Measurements from ENCODE around the gene PADI1. TPM values are rescaled to one million over a fixed set of nuclear protein-coding genes. Genes with fewer than 3 reads are reported as not detected.

Gene PADI1
- total and polyA plus RNA-seq, 2 donors (not counting 1 experiment from before 2014, with no cell fraction given), result not detected

DNA sequence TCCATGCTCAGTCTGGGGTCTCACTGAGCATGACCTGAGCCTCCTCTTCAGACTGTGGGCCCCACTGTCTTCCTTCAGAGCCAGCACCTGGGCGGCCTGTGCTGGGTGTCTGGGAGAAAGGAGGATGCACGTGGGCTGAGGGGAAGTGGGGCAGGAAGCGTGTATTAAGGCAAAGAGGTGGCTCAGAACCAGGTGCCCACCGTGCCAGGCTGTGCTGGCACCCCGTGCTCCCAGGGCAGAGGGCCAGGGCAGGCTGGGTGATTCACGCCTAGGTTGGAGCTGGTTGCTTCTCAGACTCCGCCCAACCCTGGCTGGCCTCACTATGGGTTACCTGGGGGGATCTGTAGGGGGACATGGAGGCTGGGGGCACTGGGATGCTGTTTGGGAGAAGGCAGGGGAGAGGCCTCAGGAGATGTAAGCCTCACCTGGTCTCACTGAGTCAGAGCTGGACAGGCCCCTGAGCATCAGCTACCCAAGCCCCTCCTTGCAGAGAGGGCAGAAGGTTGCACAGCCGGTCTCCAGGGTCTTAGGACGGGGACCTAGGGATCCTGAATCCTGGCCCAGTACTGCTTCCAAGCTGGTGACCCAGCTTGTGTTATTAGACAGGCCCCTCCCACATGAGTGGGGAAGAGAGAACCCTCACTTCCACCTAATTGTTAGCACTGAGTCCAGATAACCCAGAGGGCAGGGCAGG lies 18.6 kb upstream of the PADI1 start:
- Histone ChIP-seq H3K4me2 (replicated peaks; ENCODE audit: low read depth, low read length, poor library complexity, severe bottlenecking) (peak overlapping the region; percentile 34), H3K36me3 (replicated peaks in 1 of 2; ENCODE audit: control extremely low read depth in 1 of 2, control insufficient read depth in 1 of 2, extremely low read depth in 1 of 2, insufficient read depth in 2 of 2, low read length in 1 of 2) (no peaks in the 10 kb centered on the region), H4K20me1 (ENCODE audit: control insufficient read depth, insufficient read depth, low read length, poor library complexity, severe bottlenecking) (no peaks in the 10 kb centered on the region), H3K9ac (ENCODE audit: low read length) (no peak overlapping the region), H3K27ac (ENCODE audit: low read length in 2 of 2) (no peak overlapping the region), H3K4me1 (ENCODE audit: control insufficient read depth in 2 of 2, insufficient read depth in 2 of 2, low read length in 2 of 2) (peaks cover 15 to 21% of the 10 kb centered on the region in 2 donors), H3K79me2 (ENCODE audit: control insufficient read depth, insufficient read depth, low read length) (no peaks in the 10 kb centered on the region), H3K4me3 (ENCODE audit: control extremely low read depth in 1 of 5, extremely low read depth in 1 of 5, insufficient read depth in 1 of 5, low read depth in 2 of 5, low read length in 4 of 5) (no peak overlapping the region), H3K27me3 (replicated peaks in 1 of 4; ENCODE audit: control extremely low read depth in 1 of 4, control insufficient read depth in 3 of 4, insufficient read depth in 4 of 4, low read length in 3 of 4) (no peaks in the 10 kb centered on the region), H3K9me3 (ENCODE audit: control extremely low read depth in 1 of 3, control insufficient read depth in 2 of 3, insufficient read depth in 1 of 3, low read length in 2 of 3) (peaks cover 0 to 18% (median 2%) of the 10 kb centered on the region in 3 donors), H2AFZ (ENCODE audit: insufficient read depth, low read depth, low read length, poor library complexity, severe bottlenecking) (peak overlapping the region; percentile 44)
- Mint-ChIP-seq H3K9me3 (ENCODE audit: insufficient read depth) (peaks cover 3% of the 10 kb centered on the region), H3K4me1 (peaks cover 25% of the 10 kb centered on the region), H3K27me3 (no peaks in the 10 kb centered on the region), H3K27ac (no peak overlapping the region), H3K4me3 (no peak overlapping the region)
- intact Hi-C loops (cut with micrococcal nuclease), result no loop called here
- ATAC-seq (ENCODE audit: low read depth) (no peak), DNase-seq (no peak)
- TF ChIP-seq, protein P1, sequence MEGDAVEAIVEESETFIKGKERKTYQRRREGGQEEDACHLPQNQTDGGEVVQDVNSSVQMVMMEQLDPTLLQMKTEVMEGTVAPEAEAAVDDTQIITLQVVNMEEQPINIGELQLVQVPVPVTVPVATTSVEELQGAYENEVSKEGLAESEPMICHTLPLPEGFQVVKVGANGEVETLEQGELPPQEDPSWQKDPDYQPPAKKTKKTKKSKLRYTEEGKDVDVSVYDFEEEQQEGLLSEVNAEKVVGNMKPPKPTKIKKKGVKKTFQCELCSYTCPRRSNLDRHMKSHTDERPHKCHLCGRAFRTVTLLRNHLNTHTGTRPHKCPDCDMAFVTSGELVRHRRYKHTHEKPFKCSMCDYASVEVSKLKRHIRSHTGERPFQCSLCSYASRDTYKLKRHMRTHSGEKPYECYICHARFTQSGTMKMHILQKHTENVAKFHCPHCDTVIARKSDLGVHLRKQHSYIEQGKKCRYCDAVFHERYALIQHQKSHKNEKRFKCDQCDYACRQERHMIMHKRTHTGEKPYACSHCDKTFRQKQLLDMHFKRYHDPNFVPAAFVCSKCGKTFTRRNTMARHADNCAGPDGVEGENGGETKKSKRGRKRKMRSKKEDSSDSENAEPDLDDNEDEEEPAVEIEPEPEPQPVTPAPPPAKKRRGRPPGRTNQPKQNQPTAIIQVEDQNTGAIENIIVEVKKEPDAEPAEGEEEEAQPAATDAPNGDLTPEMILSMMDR (IDR thresholded peaks at IDR 0.05), result no peak
- TF ChIP-seq EZH2 (IDR thresholded peaks at IDR 0.05; ENCODE audit: borderline replicate concordance, insufficient read depth, low read depth, low read length, poor library complexity, severe bottlenecking), result no peak
- 35% methylated on average over 9 of the region's 9 CpGs for WGBS (ENCODE audit: insufficient coverage)
- POLR2A ChIA-PET, result no interaction called here
- CTCF ChIA-PET, result interaction anchor here (1.0 to 1.3 kb wide), 2 partner anchors 14 to 50 kb away, joined by 3 to 4 read pairs; no protein-coding TSS in a partner anchor

DNA sequence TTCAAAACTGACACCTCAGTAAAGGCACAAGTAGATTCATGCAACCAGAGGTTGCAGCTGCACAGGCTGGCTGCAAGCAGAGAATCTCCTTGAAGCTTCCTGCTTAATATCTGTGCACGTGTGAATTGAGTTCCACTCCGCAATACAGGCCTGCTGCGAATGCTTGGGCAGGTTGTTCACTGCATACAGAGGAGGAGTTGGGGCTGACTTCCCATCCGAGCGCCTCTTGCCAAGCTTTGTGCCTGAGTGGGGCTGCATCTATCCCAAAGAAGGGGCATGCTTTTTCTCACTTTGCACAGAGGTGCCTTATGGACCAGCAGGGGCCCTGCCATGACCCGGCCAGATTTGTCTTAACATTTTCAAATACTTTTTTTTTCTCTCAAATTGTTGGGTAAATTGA lies 17.9 kb upstream of the PADI1 start:
- Histone ChIP-seq H3K36me3 (replicated peaks in 1 of 2; ENCODE audit: control extremely low read depth in 1 of 2, control insufficient read depth in 1 of 2, extremely low read depth in 1 of 2, insufficient read depth in 2 of 2, low read length in 1 of 2) (no peaks in the 10 kb centered on the region), H3K9ac (ENCODE audit: low read length) (no peak overlapping the region), H3K4me2 (replicated peaks; ENCODE audit: low read depth, low read length, poor library complexity, severe bottlenecking) (no peak overlapping the region), H3K4me1 (ENCODE audit: control insufficient read depth in 2 of 2, insufficient read depth in 2 of 2, low read length in 2 of 2) (peaks cover 10 to 19% of the 10 kb centered on the region in 2 donors), H3K4me3 (ENCODE audit: control extremely low read depth in 1 of 5, extremely low read depth in 1 of 5, insufficient read depth in 1 of 5, low read depth in 2 of 5, low read length in 4 of 5) (no peak overlapping the region), H3K79me2 (ENCODE audit: control insufficient read depth, insufficient read depth, low read length) (no peaks in the 10 kb centered on the region), H2AFZ (ENCODE audit: insufficient read depth, low read depth, low read length, poor library complexity, severe bottlenecking) (no peak overlapping the region), H3K9me3 (ENCODE audit: control extremely low read depth in 1 of 3, control insufficient read depth in 2 of 3, insufficient read depth in 1 of 3, low read length in 2 of 3) (peaks cover 0 to 25% (median 2%) of the 10 kb centered on the region in 3 donors), H3K27ac (ENCODE audit: low read length in 2 of 2) (no peak overlapping the region), H4K20me1 (ENCODE audit: control insufficient read depth, insufficient read depth, low read length, poor library complexity, severe bottlenecking) (no peaks in the 10 kb centered on the region), H3K27me3 (replicated peaks in 1 of 4; ENCODE audit: control extremely low read depth in 1 of 4, control insufficient read depth in 3 of 4, insufficient read depth in 4 of 4, low read length in 3 of 4) (no peaks in the 10 kb centered on the region)
- Mint-ChIP-seq H3K4me3 (no peak overlapping the region), H3K27ac (no peak overlapping the region), H3K27me3 (no peaks in the 10 kb centered on the region), H3K4me1 (peaks cover 25% of the 10 kb centered on the region), H3K9me3 (ENCODE audit: insufficient read depth) (peaks cover 3% of the 10 kb centered on the region)
- POLR2A ChIA-PET, result no interaction called here
- no peak for ATAC-seq (ENCODE audit: low read depth)
- 61% methylated on average over 5 of the region's 6 CpGs for WGBS (ENCODE audit: insufficient coverage)
- intact Hi-C loops (cut with micrococcal nuclease), result no loop called here
- no peak for DNase-seq
- CTCF ChIA-PET, result interaction anchor here (1.0 kb wide), 1 partner anchor 13 kb away, joined by 4 read pairs; no protein-coding TSS in a partner anchor
- TF ChIP-seq EZH2 (IDR thresholded peaks at IDR 0.05; ENCODE audit: borderline replicate concordance, insufficient read depth, low read depth, low read length, poor library complexity, severe bottlenecking), result no peak
- TF ChIP-seq, protein P1 (IDR thresholded peaks at IDR 0.05), result no peak

All from B cell (primary cell).